Measurements from ENCODE around the gene MAST4.

The MAST4 gene

DNA sequence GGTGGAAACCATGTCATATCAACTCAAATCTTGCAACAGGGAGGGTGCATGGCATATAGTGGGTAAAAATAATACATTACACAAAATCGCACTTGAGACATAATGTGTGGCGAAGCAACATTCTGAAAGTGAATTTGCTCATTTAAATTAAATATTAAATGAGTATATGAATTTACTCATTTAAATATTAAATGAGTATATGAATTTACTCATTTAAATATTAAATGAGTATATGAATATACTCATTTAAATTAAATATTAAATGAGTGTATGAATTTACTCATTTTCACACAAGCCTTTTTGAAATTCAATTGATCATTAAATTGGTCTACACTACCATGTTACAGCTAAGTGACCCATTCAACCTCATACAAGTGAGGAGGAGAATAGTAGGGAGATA is 10.5 kb downstream of the MAST4 start:
- DNase-seq, result no peak

GRCh38 chr5:66608501-66608900 is 12.3 kb downstream of the MAST4 start:
- DNase-seq, result no peak

- DNase-seq, result no peak
Observed at GRCh38 chr5:66609615-66610014, 13.4 kb downstream of the MAST4 start.

GRCh38 chr5:66612226-66612625 is 16.0 kb downstream of the MAST4 start:
- DNase-seq, result no peak

DNA sequence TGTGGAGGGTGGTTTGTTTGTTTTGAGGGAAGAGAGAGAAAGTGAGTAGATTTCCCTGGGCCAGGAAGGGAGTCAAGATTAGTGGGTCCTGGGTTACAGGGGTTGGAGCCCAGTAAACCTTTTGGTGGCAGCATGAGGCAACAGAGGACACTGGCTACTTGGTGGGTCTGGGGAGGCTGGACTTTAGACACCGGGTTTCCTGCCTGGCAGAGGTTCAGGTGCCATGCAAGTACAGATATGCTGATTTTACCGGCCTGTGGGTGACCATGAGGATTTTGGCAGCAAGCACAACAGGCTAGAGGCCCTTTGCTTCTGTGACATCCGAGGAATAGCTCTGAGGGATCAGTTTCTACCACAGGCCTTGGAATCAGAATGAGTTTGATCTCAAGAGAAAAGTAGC is 18.9 kb downstream of the MAST4 start:
- no peak for DNase-seq

DNA sequence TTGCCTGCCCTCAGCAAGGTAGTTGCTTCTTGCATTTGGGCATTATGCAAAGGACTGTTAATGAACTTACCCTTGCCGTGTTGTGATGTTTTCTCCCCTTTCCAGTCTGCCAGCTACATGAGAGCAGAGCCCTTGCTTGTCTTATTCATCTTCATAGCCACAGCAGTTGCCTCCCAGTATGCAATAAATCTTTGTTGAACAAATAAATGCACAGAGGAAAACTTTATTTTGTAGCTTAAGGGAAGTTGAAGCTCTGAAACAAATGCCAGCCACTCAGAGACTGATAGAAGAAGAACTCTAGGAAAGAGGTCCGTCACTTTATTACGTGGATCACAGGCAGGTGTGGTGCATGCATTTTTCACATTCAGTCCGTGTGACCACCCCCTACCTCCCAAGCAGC is 19.7 kb downstream of the MAST4 start:
- no peak for DNase-seq

DNA sequence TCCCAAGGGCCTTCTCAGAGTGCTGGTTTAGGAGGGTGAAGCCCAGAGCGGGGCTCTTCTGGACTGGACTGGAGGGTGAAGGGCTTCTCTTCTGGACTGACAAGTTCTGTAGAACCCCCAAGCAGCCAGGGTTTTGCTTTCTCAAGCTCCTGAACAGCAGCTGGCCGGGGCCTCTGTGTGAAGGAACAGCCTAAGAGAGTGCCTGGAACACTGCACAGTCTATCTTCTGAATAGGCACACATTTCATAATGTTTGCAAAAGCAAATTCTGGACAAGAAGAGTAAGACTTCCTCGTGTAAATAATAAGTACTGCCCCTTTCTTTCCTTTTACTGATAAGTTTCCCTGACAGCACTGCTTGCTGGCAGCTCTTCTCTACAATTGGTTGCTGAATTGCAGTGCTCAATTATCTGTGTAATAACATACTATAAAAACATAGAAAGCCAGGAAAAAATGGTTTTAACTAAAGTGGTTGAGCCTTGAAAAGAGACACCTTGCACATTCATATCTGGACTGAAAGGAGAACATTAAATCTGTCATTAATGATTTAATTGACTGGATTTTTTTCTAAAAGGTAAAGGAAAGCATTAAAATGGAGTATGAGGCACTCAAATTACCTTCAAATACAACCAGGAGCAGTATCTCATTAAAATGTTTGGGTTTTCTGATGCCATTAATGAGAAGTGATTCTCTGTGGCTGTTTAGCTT is 20.5 kb downstream of the MAST4 start:
- DNase-seq, result no peak

DNA sequence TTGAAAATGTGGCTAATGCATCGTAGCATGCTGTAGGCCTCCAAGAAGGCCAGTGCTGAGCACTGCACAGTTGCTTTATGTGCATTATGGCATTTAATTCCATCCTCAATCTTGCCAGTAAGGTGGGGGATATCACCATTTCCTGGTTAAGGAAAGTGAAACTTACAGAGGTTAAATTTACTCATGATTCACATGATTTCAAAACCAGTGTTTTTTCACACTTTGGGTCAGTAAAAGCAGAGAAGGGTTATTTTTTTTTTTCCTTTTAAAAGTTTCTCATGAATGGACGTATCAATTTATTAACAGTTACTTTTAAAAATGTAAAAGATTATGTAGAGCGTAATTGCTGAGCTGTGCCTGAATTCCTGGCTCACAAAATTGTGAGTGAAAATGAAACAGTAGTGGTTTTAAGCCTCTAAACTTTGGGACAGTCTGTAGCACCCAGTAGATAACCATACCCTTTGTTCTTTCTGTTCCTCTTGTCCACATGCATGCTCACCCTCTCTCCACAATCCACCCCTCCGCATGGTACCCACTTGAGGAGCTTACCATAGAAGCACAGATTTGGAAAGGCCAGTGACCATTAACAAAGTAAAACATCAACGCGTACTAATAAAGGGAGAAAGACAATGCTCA is 21.2 kb downstream of the MAST4 start:
- DNase-seq, result no peak

DNA sequence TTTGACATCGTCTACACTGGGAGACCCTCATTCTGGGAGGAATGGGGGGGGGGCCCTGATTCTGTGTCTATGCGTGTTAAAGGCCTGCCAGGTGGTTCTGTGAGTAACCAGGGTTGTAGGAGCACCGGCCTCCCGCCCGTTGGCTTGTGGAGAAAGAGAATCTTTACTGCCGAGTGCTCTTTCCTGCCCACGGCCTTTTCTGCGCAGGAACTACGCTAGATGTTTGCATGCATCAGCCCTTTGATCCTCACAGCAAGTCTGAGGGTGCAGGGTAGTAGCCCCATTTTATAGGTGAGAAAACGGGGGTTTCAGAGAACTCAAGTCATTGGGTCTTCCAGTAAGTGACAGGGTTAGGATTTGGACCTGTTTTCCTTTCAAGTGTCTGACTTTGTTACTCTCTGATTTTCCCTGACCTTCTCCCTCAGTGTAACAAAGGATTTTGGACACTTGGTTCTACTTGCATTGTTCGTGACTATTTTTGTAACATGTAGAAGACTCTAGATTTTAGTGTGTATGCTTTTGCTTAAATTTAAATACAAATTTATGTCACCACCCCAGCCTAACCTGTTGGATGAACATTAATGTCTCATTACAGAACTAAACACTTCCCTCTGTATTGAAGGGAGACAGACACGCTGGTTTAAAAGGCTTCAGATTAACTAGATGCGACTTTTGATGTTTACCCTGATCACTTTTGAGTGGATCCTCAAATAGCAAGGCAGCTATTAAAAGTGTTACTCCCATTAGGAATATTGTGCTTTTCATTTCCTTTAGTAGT is 22.0 kb downstream of the MAST4 start:
- no peak for DNase-seq

DNA sequence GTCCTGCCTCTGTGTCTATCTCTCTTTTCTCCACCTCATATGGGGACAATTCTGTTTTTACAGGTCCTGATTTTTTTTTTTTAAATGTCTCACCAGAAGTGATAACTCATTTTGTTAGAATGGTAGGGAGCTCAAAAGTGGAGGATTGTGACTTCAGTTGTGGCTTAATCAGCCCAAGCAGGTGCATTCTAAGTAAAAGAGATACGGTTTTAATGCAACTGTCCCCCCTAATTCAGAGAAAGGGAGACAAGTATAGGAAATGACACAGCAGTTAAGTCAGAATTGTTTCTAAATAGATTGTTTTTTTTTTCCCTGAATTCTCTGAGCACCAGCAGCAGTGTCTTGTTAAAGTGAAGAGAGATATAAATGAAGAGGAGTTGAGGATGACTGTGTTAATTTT is 24.5 kb downstream of the MAST4 start:
- DNase-seq, result no peak

DNA sequence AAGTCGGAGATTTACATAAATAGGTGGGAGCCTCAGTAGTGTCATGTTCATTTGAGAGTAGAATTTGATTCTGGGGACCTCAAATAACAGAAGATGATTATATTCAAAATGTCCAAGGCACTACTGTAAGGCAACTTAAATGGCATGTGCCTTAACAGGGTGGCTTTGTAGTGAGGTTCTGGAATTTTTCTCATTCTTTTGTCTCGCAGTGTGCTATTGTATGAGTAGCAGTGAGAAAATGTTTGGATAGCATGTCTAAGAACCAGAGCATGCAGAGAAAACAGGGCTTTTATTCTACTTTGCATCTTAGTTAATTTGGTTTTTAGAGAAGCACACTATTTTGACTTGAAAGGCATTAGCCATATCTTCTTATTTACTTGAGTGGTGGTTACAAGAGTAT is 25.0 kb downstream of the MAST4 start:
- no peak for DNase-seq

GRCh38 chr5:66621736-66622135 is 25.5 kb downstream of the MAST4 start:
- no peak for DNase-seq

GRCh38 chr5:66628561-66628960 is 32.4 kb downstream of the MAST4 start:
- DNase-seq, result no peak

DNA sequence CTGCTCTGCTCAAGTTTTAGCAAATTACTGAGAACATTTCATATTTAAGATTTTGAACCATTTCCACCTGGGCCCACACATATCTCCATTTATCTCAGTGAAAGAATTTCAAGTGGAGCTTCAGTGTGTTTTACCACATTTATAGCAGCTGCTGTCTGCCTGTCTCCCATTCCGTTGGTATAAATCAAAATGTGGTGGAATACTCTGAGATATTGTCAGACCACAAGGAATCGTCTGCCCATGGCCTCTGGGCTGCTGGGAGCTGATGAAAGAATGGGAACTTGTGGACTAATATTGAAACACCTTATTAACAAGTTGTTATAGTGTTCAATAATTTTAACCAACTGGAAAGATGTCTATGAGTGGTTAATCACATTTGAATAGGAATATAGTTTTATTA is 33.3 kb downstream of the MAST4 start:
- DNase-seq, result no peak

DNA sequence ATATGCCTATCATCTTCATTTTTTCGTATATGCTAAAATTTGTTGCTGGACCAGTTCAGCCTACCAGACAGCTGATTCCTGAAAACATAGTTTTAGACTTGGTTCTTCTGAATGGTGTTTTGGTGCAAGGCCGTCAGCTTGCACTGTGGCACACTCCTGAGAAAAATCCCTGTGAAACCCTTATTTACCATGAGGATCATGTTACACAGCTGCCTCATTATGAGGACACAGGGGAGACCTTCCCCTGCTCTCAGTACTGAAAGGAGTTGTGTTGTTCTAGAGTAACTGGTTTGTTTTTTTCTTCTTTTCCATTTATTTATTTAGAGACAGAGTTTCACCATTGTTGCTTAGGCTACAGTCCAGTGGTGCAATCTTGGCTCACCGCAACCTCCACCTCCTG is 37.6 kb downstream of the MAST4 start:
- peak; percentile 3 to 35 for DNase-seq

DNA sequence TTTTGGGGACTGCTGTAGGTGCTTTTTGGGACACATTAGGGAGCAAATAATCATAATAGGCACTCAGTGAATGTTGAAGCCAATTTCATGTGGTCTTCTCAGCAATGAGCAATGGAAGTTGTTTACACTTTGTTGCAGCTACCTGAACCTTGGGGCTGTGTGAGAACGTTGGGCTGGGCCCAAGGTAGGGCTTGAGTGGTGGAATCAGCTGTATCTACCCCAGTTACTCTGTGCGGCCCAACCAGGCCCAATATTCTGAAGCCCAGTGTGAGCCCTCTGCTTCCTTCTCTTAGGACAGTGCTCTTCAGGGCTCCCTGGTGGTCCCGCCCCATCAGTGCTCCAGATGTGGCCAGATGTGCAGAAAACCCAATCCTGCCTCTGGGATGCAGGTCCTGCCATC is 38.4 kb downstream of the MAST4 start:
- no peak for DNase-seq

DNA sequence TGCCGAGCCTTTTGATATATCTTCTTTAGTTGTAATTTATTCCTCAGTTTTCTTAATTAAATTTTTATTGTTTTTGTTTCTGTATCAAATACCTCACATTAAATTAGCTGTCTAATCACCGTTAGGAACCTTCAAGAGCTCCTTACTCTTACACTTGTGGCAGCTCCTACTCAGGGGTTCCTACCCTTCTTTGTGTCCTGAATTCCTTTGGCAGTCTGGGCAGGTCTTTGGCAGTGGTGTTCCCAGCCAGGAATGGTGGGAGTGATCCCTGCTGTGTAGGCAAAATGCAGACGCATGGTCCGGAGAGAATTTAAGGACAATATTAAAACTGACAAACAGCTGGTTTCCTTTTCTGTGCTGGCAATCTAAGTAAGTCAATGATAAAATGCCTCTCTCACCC is 41.8 kb downstream of the MAST4 start:
- DNase-seq, result no peak

- no peak for DNase-seq
Observed at GRCh38 chr5:66639037-66639436, 42.8 kb downstream of the MAST4 start.

- DNase-seq, result peak; percentile 37 to 74
Observed at GRCh38 chr5:66642538-66642937, 46.3 kb downstream of the MAST4 start.

- DNase-seq, result no peak
Observed at GRCh38 chr5:66643387-66643786, 47.2 kb downstream of the MAST4 start.

GRCh38 chr5:66644111-66644510 is 47.9 kb downstream of the MAST4 start:
- no peak for DNase-seq

DNA sequence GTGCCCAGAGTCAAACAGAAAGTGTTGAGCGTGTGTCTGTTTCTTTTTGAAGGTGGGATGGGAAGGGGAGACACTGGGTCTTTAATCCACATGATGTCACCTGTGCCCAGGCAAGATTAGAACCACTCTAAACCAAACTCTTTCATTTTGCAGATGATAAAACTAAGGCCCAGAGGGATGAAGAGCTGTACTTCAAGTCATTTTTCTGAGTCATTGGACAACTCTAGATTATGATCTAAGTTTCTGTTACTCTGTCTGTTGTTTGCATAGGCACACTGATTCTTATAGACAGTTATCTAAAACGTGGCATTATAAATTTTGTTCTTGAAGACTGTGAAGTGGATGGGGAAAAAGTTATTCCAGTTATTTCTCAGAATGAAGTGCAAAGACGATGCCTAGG is 48.8 kb downstream of the MAST4 start:
- DNase-seq, result no peak

- no peak for DNase-seq
Observed at GRCh38 chr5:66646570-66646969, 50.4 kb downstream of the MAST4 start.

GRCh38 chr5:66647146-66647856 is 51.1 kb downstream of the MAST4 start:
- DNase-seq, result no peak
